ENCODE data around the gene NRF1. TPM values are rescaled to one million over a fixed set of nuclear protein-coding genes. Genes with fewer than 3 reads are reported as not detected.

The NRF1 gene
- total RNA-seq, 2 donors from 2014 or later: 19.2 to 37.6 TPM

DNA sequence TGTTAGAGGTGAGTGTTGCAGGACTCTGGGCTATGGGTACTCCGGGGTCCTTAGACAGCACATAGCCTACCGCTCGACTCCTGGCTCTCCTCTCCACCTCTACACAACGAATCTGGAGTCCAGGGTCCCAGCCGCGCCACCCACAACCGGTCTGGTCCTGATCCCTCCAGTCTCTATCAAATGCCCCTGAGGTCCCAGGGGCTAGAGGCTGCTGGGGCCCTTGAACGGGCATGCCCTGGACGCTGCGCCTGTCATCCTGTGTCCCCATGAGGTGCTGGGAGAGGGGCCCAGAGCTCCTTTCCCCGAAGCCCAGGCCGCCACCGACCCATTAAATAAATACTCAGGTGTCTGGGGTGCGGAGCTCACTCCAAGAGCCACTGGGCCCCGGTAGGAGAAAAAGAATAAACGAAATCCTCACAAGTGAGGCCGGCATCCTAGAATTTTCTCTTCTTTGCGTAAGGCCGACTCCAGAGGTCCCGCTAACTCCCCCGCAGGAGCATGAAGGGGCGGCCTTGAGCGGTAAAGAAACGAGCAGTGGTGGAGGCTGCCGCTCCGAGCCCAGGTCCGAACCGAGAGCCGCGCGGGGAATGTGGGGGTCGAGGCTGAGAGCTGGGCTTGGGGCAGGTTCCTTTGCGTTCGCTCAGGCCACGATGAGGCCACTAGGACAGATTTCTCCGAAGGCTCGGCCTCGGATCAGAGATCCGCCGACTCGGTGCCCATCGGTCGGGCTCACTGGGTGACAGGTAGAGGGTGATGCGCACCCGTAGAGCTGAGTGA, 166.7 kb downstream of the NRF1 start:
- ATAC-seq (ENCODE audit: insufficient number of reproducible peaks, low FRiP score, low read depth): no peak
- H3K9me3 ChIP-seq: no peaks in the 10 kb centered on the region
- H3K36me3 ChIP-seq: no peaks in the 10 kb centered on the region
- peaks cover 21 to 43% of the 10 kb centered on the region in 2 donors for H3K4me1 ChIP-seq (ENCODE audit: control insufficient read depth in 1 of 2, low read depth in 2 of 2)
- DNase-seq (ENCODE audit: low spot score): no peak
- TF ChIP-seq, protein P1, sequence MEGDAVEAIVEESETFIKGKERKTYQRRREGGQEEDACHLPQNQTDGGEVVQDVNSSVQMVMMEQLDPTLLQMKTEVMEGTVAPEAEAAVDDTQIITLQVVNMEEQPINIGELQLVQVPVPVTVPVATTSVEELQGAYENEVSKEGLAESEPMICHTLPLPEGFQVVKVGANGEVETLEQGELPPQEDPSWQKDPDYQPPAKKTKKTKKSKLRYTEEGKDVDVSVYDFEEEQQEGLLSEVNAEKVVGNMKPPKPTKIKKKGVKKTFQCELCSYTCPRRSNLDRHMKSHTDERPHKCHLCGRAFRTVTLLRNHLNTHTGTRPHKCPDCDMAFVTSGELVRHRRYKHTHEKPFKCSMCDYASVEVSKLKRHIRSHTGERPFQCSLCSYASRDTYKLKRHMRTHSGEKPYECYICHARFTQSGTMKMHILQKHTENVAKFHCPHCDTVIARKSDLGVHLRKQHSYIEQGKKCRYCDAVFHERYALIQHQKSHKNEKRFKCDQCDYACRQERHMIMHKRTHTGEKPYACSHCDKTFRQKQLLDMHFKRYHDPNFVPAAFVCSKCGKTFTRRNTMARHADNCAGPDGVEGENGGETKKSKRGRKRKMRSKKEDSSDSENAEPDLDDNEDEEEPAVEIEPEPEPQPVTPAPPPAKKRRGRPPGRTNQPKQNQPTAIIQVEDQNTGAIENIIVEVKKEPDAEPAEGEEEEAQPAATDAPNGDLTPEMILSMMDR (IDR thresholded peaks at IDR 0.05): no peak
- peaks cover 35% of the 10 kb centered on the region for H3K27me3 ChIP-seq (replicated peaks; ENCODE audit: insufficient read depth)
- H3K4me3 ChIP-seq: no peak overlapping the region
- no peak overlapping the region for H3K27ac ChIP-seq

DNA sequence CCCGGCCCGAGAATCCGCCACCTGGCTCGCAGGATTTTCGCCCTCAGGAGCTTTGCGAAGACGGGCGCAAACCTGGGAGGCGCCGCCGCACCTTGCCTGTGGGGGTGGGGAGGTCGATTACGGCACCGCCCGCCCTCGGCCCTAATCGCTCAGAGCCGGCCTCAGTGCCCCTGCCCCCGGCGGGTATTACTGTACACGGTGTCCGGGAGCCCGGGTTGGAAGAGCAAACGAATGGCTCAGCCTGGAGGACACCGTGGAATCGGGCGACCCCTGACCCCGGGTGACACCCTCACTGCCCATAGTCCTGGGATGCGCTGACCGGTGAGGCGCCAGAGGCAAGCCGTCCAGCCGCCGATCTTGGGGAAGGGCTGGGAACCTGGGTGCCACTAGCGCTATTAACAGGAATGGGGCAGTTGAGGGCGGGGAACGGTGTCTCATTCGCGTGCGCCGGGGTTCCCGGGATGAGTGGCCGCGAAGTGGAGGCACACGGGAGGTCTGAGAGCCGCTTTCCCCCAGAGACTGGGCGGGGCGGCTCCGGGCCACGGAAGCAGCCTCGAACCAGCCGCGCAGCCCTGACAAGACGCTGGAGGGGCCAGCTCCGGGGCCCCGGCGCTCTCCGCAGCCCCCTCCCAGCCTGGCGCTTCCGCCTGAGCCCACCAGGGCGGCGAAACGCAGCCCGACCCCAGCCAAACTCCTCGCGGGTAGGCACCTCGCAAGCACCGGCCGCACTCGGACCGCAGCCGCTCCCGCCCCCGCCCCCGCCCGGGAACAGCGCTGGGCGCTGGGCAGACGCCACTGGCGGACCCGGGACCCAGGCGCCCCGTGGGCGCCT, 167.5 kb downstream of the NRF1 start:
- Histone ChIP-seq H3K36me3 (no peaks in the 10 kb centered on the region), H3K27me3 (replicated peaks; ENCODE audit: insufficient read depth) (peaks cover 41% of the 10 kb centered on the region), H3K4me3 (peak overlapping the region; percentile 70), H3K9me3 (no peaks in the 10 kb centered on the region), H3K27ac (no peak overlapping the region), H3K4me1 (ENCODE audit: control insufficient read depth in 1 of 2, low read depth in 2 of 2) (peaks cover 21 to 43% of the 10 kb centered on the region in 2 donors)
- DNase-seq (ENCODE audit: low spot score) (no peak), ATAC-seq (ENCODE audit: insufficient number of reproducible peaks, low FRiP score, low read depth) (no peak)
- TF ChIP-seq, protein P1 (IDR thresholded peaks at IDR 0.05): no peak

DNA sequence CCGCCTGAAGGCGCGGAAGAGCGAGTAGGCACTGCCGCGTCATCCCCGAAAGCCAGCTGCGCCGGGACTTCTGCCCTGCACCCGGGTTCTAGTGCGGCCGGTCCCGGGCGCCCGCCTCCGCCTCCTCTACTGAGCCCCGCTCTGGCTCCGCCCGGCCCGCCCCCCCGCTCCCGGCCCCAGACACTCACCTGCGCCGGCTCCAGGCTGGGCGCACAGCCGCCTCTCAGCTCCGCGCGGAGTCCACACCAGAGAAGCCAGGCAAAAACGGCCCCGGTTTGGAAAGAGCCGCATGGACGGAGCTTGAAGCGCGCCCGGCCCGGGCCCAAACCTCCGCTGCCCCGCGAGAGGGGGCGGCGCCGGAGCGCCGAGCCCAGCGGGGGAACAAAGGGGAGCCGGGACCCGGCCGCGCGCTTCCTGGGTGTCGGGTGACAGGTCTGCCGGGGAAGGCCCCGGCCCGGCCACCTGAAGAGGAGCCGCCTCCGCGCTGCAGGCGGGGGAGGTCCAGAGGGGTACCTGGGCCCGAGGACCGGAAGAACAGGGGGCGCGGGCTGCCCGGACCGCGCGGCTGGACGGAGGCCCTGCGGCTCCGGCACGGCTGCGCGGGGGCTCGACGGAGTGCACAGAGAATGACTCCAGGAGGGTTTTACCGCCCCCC, 168.2 kb downstream of the NRF1 start:
- TF ChIP-seq, protein P1 (IDR thresholded peaks at IDR 0.05): no peak
- Histone ChIP-seq H3K27me3 (replicated peaks; ENCODE audit: insufficient read depth) (peaks cover 47% of the 10 kb centered on the region), H3K4me1 (ENCODE audit: control insufficient read depth in 1 of 2, low read depth in 2 of 2) (peaks cover 26 to 50% of the 10 kb centered on the region in 2 donors), H3K36me3 (no peaks in the 10 kb centered on the region), H3K9me3 (no peaks in the 10 kb centered on the region), H3K4me3 (peak overlapping the region; percentile 70), H3K27ac (no peak overlapping the region)
- no peak for DNase-seq (ENCODE audit: low spot score)
- no peak for ATAC-seq (ENCODE audit: insufficient number of reproducible peaks, low FRiP score, low read depth)

DNA sequence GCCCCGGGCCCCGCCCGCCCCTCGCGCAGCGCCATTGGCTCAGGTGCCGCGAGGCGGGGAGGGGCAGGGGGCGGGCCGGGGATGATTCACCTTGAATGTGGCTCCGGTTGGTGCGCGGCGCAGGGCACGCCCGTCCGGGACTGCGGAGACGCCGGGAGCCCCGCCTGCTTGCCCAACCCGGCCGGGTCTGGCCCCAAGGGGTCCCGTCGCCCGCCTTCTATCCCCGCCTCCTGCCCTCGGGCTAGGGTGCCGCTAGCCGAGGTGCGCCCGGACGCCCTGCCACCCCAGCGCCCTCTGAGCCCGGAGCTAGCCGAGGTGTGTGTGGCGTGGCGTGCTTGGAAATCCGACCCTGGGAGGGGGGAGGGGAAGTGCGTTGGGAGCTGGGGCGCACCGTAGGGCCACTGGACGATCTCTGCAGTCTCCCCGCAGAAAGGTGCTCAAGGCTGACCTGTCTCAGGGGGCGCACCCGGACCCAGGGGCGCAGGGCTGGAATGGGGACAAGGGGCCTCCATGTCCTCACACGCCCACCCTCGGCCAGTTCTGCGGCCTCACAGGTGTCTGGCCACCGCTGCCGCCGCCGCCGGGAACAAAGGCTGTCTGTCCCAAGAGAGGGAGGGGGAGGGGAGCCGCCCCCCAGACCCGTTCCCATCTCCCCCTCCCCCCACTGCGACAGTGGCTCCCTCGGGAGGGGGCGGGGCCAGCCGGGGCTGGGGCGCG, 168.9 kb downstream of the NRF1 start:
- H3K27ac ChIP-seq: no peak overlapping the region
- H3K4me3 ChIP-seq: peak overlapping the region; percentile 70
- TF ChIP-seq, protein P1 (IDR thresholded peaks at IDR 0.05): no peak
- ATAC-seq (ENCODE audit: insufficient number of reproducible peaks, low FRiP score, low read depth): no peak
- peaks cover 54% of the 10 kb centered on the region for H3K27me3 ChIP-seq (replicated peaks; ENCODE audit: insufficient read depth)
- no peaks in the 10 kb centered on the region for H3K9me3 ChIP-seq
- no peaks in the 10 kb centered on the region for H3K36me3 ChIP-seq
- DNase-seq (ENCODE audit: low spot score): no peak
- peaks cover 29 to 57% of the 10 kb centered on the region in 2 donors for H3K4me1 ChIP-seq (ENCODE audit: control insufficient read depth in 1 of 2, low read depth in 2 of 2)

All from thoracic aorta (tissue), 2 donors.